ENCODE results near the gene TPCN2.
"Not testable (repeated sequence)": the region's sequence is repeated elsewhere in the genome, so short reads cannot be mapped to it uniquely, and the experiment has no call there.

The TPCN2 gene

GRCh38 chr11:69130654-69131053 is 81.9 kb downstream of the TPCN2 start:
- no peak for DNase-seq (ENCODE audit: low read depth)

- DNase-seq (ENCODE audit: low read depth) = no peak
Observed at GRCh38 chr11:69131121-69131566, 82.4 kb downstream of the TPCN2 start.

DNA sequence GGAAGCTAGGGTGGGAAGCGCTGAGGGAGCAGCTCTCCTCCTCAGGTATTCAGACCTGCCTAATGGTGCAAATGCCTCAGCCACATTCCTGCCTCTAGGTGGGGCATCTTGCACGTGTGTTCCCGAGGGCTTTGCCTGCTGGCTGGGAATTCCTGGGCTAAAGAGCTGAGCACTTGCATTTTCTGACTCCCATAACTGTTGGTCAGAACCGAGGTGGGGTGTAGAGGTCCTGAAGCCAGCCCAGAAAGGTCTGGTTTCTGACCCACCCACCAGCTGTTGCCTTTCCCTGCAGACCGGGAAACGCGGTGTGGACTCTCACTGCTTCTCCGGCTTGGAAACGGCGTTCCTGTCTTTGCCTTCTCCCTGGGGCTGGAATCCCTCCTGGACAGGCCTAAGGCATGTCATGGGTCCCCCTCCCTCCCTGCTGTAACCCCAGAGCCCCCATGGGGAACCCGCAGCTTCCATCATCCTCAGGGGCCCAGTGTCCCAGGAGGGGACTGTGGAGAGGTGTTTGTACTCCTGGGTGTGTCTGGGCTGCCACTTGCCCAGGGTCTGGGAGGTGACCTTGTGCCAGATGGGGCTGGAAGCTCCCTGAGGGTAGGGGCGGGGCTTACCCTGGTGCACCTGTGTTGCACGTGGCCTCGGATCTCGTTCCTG is 83.0 kb downstream of the TPCN2 start:
- no peak for DNase-seq (ENCODE audit: low read depth)

DNA sequence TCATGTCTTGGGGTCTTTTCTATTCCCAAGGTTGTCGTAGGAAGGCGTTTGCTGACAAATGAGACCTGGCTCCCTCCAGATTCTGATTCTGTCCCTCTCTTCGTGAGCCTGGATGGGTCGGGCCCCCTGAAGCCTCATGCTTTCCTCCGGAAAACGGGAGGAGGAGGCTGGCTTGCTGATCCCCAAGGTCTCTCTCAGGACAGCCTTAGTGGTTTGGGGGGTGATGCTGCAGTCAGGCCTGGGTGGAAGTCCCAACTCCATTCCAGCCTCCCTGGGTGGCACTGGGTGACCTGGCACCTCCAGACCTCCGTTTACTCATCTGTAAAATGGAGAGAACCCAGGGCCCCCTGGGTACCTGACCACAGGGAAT is 83.6 kb downstream of the TPCN2 start:
- no peak for DNase-seq (ENCODE audit: low read depth)

DNA sequence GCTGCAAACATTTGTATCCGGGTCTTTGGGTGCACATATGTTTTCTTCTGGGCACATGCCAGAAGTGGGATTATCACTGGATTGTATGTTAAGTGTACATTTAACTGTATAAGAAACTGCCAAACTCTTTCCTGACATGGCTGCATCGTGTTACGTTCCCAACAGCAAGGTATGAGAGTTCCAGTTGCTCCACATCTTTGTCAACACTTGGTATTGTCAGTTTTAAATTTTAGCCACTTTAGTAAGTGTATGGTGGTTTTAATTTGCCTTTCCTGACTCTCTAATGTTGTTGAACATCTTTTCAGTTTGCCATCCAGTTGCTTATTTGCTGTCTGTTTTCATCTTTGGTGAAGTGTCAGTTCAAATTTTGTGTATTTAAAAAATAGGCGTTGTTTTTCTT is 84.5 kb downstream of the TPCN2 start:
- DNase-seq (ENCODE audit: low read depth) = no peak

DNA sequence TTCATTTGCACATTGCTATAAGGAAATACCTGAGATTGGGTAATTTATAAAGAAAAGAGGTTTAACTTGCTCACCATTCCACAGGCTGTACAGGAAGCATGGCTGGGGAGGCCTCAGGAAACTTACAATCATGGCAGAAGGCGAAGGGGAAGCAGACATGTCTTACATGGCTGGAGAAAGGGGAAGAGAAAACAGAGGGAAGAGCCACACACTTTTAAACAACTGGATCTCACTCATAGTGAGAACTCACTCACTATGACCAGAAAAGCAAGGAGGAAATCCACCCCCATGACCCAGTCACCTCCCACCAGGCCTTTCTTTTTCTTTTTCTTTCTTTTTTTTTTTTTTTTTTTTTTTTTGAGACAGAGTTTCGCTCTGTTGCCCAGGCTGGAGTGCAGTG is 85.5 kb downstream of the TPCN2 start:
- not testable (repeated sequence) for DNase-seq (ENCODE audit: low read depth)

GRCh38 chr11:69134957-69135356 is 86.2 kb downstream of the TPCN2 start:
- no peak for DNase-seq (ENCODE audit: low read depth)

GRCh38 chr11:69135420-69136363 is 87.0 kb downstream of the TPCN2 start:
- no peak for DNase-seq (ENCODE audit: low read depth)

DNA sequence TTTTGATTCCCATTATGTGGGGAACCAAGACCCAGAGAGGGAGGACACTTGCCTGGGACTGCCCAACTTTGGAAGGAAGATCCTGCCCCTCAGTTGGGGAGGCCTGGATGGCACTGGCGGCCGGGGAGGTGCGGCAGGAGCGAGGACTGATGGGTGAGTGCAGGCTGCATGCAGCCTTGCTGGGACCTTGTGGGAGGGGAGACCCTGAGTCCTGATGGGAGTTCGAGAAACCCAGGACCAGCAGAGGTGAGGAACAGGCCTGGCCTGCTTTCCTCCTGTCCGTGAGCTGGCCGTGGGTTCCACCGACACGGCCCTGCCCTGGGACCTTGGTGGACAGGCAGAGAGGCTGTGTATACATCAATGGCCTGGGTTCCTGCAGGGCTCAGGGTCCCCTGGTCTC is 87.7 kb downstream of the TPCN2 start:
- DNase-seq (ENCODE audit: low read depth) = no peak

DNA sequence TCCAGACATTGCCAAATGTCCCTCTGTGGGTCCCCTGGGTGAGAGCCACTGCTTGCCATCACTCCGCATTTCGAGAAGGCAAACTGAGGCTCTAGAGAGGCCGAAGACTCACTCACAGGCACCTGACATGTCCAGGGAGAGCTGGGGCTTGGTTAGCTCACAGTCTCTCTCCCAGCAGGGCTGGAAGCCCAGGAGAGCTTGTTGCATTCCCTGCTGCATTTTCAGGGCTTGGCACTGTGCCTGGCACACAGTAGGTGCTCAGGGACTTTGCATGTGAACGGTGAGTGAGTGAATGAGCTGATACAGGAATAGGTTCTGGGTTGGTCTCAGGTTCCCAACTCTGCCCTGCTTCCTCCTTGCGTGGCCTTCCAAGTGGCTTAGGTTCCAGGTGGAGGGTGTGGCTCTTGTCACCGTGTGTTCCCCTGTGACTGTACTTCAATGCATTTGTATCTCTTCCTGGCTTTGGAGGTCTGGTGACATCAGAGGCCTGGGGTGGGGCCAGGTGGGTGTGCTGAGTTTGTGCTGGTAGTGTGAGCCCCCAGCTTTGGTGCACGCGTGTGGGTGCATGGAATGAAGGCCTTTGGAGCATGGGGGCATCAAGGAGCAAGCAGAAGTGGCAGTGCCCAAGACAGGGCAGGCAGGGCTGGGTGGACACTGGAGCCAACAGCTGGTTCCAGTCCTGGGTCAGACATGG is 88.6 kb downstream of the TPCN2 start:
- DNase-seq (ENCODE audit: low read depth) = no peak

GRCh38 chr11:69138265-69138664 is 89.5 kb downstream of the TPCN2 start:
- DNase-seq (ENCODE audit: low read depth) = no peak

DNA sequence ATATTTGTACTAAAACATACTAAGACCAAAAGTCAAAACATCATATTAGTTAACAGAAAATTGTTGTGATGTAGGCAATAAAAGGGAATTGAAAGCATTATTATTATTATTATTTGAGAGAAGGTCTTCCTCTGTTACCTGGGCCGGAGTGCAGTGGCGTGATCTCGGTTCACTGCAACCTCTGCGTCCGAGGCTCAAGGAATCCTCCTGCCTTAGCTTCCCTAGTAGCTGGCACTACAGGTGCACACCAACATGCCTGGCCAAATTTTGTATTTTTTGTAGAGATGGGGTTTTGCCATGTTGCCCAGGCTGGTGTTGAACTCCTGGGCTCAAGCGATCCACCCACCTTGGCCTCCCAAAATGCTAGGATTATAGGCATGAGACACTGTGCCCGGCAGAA is 91.4 kb downstream of the TPCN2 start:
- DNase-seq (ENCODE audit: low read depth) = not testable (repeated sequence)

DNA sequence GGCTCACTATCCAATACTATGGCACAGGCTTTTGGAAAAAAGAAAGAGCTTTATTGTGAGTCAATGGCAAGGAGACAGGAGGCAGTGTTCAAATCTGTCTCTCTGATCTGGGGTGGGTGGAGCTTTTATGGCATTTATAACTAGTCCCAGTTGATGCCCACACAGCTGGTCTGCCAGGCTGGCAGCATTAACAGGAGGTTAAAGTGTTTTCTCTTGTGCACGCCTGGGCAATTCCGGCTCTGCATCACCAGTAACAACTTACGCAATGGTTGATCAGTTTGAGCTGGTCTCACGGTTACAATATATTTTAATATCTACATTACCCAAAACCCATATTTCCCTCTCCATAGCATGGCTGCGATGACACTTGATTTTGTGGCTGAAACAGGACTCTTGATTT is 91.9 kb downstream of the TPCN2 start:
- no peak for DNase-seq (ENCODE audit: low read depth)

DNA sequence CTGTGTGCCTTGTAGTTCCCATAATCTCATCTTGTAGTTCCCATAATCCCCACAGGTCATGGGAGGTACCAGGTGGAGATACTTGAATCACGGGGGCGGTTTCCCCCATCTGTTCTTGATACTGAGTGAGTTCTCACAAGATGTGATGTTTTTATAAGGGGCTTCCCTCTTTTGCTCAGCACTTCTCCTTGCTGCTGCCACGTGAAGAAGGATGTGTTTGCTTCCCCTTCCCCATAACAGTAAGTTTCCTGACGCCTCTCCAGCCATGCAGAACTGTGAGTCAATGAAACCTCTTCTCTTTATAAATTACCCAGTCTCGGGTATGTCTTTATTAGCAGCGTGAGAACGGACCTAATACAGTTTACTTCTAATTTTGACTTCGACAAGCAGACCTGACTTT is 93.0 kb downstream of the TPCN2 start:
- no peak for DNase-seq (ENCODE audit: low read depth)

GRCh38 chr11:69142895-69143294 is 94.2 kb downstream of the TPCN2 start:
- no peak for DNase-seq (ENCODE audit: low read depth)

DNA sequence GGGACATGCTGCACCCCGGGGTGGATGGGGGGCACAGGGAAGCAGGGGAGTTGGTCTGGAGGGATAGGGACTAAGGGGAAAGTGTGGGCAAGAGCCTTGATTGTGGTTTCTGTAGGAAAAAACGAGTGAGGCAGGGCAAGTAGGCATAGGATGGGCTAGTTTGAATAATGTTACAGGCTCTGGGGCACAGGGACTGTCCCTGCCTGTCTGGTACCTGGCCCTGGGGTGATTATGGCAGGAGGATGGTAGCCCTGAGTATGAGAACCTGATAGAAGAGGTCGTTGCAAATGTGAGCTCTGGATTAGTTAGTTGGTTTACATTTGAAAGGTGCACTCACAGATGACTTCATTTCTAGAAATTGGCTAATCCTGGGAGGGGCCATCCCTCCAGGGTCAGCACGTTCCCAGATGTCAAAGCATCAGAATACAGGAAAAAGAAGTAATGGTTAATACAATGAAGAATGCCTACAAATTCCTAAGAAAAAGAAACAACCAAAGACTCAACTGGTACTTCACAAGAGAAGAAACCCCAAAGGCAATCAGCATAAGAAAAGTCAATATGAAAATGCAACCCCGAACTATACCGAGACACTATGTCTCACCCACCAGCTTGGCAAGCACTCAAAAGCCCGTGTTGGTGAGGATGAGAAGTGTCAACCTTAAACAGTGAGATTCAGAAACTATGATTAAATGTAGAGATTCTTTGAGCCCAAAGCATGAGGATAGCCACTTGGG is 95.8 kb downstream of the TPCN2 start:
- no peak for DNase-seq (ENCODE audit: low read depth)

- no peak for DNase-seq (ENCODE audit: low read depth)
Observed at GRCh38 chr11:69145050-69145380, 96.3 kb downstream of the TPCN2 start.

DNA sequence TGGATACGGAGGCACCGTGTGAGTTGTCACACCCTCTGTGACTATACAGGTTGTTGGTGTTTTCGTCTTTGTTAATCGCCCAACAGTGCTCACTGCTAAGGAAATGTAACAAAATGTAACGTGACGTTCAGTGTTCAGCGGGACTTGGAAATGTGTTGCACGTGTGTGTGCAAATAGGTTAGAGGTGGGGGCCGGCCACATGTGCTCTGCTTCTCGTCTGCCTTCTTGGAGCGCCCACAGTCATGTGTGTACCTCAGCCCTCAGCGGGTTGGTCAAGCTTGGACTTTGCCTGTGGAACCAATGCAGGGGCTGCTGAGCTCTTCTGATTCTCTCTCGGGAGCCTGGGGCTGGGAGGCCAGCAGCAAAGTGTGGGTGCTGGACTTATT is 99.6 kb downstream of the TPCN2 start:
- no peak for DNase-seq (ENCODE audit: low read depth)

GRCh38 chr11:69148806-69149205 is 100.1 kb downstream of the TPCN2 start:
- no peak for DNase-seq (ENCODE audit: low read depth)

- DNase-seq (ENCODE audit: low read depth) = not testable (repeated sequence)
Observed at GRCh38 chr11:69149338-69150045, 100.8 kb downstream of the TPCN2 start.

DNA sequence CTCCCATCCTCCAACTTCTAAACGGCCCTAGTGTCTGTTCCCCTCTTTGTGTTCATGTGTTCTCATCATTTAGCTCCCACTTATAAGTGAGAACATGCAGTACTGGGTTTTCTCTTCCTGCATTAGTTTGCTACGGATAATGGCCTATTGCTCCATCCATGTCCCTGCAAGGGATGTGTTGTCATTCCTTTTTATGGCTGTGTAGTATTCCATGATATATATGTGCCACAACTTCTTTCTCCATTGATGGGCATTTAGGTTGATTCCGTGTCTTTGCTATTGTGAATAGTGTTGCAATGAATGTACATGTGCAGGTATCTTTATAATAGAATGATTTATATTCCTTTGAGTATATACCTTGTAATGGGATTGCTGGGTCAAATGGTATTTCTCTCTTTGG is 101.4 kb downstream of the TPCN2 start:
- DNase-seq (ENCODE audit: low read depth) = no peak

DNA sequence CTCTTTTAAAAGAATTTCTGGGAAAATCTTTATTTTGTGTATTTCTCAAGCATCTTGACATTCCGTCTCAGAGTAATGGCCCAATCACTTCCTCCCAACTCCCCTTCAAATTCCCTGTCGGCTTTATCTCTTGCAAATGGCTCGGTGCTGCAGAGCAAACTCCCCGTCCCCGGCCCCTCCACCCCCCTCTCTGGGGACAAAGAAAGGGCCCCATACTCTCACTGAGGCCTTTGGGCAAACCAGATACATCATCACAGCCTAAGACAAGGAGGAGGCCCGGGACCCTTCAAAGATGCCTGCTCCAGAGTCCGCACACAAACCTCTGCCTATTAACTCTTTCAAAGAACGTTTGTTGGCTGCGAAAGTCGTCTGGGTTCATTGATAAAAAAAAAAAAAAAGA is 103.1 kb downstream of the TPCN2 start:
- DNase-seq (ENCODE audit: low read depth) = no peak

All from activated gamma-delta T cell treated with anti-CD3 and anti-CD28 coated beads, Interleukin-2, amount 50 U/mL, for 16 hours (primary cell).